GM18526 (cell line): ENCODE measurements around the gene OR4A15.

Experiments used
- POLR2A ChIP-seq: IDR thresholded peaks from 3 replicates; pipeline ENCODE4 v1.6.1; 2011; ENCODE audit not compliant: insufficient read length; ENCODE audit errors: extremely low read depth

The OR4A15 gene

DNA sequence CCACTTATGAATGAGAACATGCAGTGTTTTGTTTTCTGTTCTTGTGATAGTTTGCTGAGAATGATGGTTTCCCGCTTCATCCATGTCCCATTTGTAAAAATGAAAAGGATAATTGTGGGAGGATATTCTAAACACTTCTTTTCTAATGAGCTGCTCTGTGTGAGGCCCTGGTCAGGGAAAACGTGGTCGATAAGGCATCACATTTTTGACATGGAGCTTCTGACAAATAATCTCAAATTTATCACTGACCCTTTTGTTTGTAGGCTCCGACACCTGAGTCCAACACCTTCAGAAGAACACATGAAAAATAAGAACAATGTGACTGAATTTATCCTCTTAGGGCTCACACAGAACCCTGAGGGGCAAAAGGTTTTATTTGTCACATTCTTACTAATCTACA lies at the start of gene OR4A15:
Gene OR4A15 (plus strand): TSS at position 301 of the 400 bp plus-strand sequence. CDS start 0 bp downstream, at position 301.
- TF ChIP-seq POLR2A = no peak

- no peak for TF ChIP-seq POLR2A
These were observed 43.3 kb upstream of the OR4A15 start for GRCh38 chr11:55324500-55324899.

GRCh38 chr11:55342901-55343300 lies 24.9 kb upstream of the OR4A15 start, which contains the start of gene OR4A16:
Gene OR4A16 (plus strand): TSS chr11:55343201. CDS start chr11:55343201, 0 bp downstream.
- no peak for TF ChIP-seq POLR2A

DNA sequence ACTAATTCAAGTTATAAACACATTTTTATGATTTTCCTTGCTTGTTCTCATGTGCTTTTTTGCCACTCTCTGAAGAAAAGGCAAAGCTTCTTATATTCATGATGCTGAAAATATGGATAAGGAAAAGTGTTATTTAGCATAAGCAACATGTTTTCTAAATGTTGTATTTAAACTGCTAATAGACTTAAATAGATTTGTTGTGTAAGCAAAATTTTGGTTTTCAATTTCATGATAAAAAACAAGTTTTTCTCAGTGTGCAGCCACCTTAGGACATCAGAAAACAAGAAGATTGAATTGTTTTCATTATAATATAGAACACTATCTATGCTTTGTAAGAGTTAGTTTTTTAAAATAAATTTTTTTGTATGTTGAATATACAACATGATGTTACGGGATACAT lies 22.5 kb upstream of the OR4A15 start:
- TF ChIP-seq POLR2A = no peak

DNA sequence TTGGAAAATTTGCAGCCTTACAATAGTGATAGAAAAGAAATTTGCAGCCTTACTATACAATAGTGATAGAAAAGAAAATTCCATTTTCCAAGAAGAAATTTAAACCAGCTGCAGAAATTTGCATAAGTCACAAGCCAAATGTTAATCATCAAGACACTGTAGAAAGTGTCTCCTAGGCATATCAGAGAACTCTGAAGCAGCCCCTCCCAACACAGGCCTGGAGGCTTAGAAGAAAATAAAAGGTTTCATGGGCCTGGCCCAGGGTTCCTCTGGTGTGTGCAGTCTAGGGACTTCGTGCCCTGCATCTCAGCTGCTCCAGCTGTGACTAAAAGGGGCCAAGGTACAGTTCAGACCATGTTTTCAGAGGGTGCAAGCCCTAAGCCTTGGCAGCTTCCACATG lies 18.7 kb upstream of the OR4A15 start:
- TF ChIP-seq POLR2A = no peak

- TF ChIP-seq POLR2A = no peak
These were observed 10.1 kb upstream of the OR4A15 start for GRCh38 chr11:55357560-55358184.

GRCh38 chr11:55401011-55401410 lies 33.2 kb downstream of the OR4A15 start:
- no peak for TF ChIP-seq POLR2A
